ENCODE measurements around the gene NIPA2.

NIPA2 gene

GRCh38 chr15:22891426-22892210 is 53.2 kb downstream of the NIPA2 start:
- Mint-ChIP-seq H3K9me3 (no peaks in the 10 kb centered on the region), H3K4me1 (ENCODE audit: low read depth) (peaks cover 7% of the 10 kb centered on the region), H3K27me3 (ENCODE audit: low read depth) (no peaks in the 10 kb centered on the region), H3K36me3 (ENCODE audit: low read depth) (peaks cover 5% of the 10 kb centered on the region), H3K4me3 (no peak overlapping the region), H3K27ac (no peak overlapping the region)

- peaks cover 7% of the 10 kb centered on the region for H3K4me1 Mint-ChIP-seq (ENCODE audit: low read depth)
- H3K36me3 Mint-ChIP-seq (ENCODE audit: low read depth): peaks cover 5% of the 10 kb centered on the region
- H3K9me3 Mint-ChIP-seq: no peaks in the 10 kb centered on the region
- no peak overlapping the region for H3K27ac Mint-ChIP-seq
- no peak overlapping the region for H3K4me3 Mint-ChIP-seq
- H3K27me3 Mint-ChIP-seq (ENCODE audit: low read depth): no peaks in the 10 kb centered on the region
Observed at GRCh38 chr15:22892333-22892732, 53.9 kb downstream of the NIPA2 start.

- Mint-ChIP-seq H3K36me3 (ENCODE audit: low read depth) (peaks cover 5% of the 10 kb centered on the region), H3K9me3 (no peaks in the 10 kb centered on the region), H3K4me1 (ENCODE audit: low read depth) (peaks cover 7% of the 10 kb centered on the region), H3K27me3 (ENCODE audit: low read depth) (no peaks in the 10 kb centered on the region), H3K4me3 (no peak overlapping the region), H3K27ac (no peak overlapping the region)
Observed at GRCh38 chr15:22893081-22893480, 54.6 kb downstream of the NIPA2 start.

GRCh38 chr15:22893881-22894280 is 55.4 kb downstream of the NIPA2 start:
- peaks cover 5% of the 10 kb centered on the region for H3K36me3 Mint-ChIP-seq (ENCODE audit: low read depth)
- no peak overlapping the region for H3K4me3 Mint-ChIP-seq
- peaks cover 7% of the 10 kb centered on the region for H3K4me1 Mint-ChIP-seq (ENCODE audit: low read depth)
- no peak overlapping the region for H3K27ac Mint-ChIP-seq
- no peaks in the 10 kb centered on the region for H3K27me3 Mint-ChIP-seq (ENCODE audit: low read depth)
- H3K9me3 Mint-ChIP-seq: no peaks in the 10 kb centered on the region

GRCh38 chr15:22895465-22896190 is 57.2 kb downstream of the NIPA2 start:
- H3K27ac Mint-ChIP-seq: peak overlapping the region; percentile 49
- H3K9me3 Mint-ChIP-seq: no peaks in the 10 kb centered on the region
- H3K27me3 Mint-ChIP-seq (ENCODE audit: low read depth): no peaks in the 10 kb centered on the region
- peaks cover 11% of the 10 kb centered on the region for H3K36me3 Mint-ChIP-seq (ENCODE audit: low read depth)
- H3K4me1 Mint-ChIP-seq (ENCODE audit: low read depth): peaks cover 10% of the 10 kb centered on the region
- no peak overlapping the region for H3K4me3 Mint-ChIP-seq

- Mint-ChIP-seq H3K27me3 (ENCODE audit: low read depth) (no peaks in the 10 kb centered on the region), H3K4me3 (no peak overlapping the region), H3K27ac (no peak overlapping the region), H3K36me3 (ENCODE audit: low read depth) (peaks cover 11% of the 10 kb centered on the region), H3K4me1 (ENCODE audit: low read depth) (peaks cover 3% of the 10 kb centered on the region), H3K9me3 (no peaks in the 10 kb centered on the region)
Observed at GRCh38 chr15:22902046-22902445, 63.6 kb downstream of the NIPA2 start.

- H3K27me3 Mint-ChIP-seq (ENCODE audit: low read depth): no peaks in the 10 kb centered on the region
- peaks cover 10% of the 10 kb centered on the region for H3K36me3 Mint-ChIP-seq (ENCODE audit: low read depth)
- no peaks in the 10 kb centered on the region for H3K9me3 Mint-ChIP-seq
- H3K27ac Mint-ChIP-seq: no peak overlapping the region
- H3K4me3 Mint-ChIP-seq: no peak overlapping the region
- peaks cover 3% of the 10 kb centered on the region for H3K4me1 Mint-ChIP-seq (ENCODE audit: low read depth)
Observed at GRCh38 chr15:22902578-22902977, 64.1 kb downstream of the NIPA2 start.

- no peaks in the 10 kb centered on the region for H3K9me3 Mint-ChIP-seq
- H3K27me3 Mint-ChIP-seq (ENCODE audit: low read depth): no peaks in the 10 kb centered on the region
- H3K4me1 Mint-ChIP-seq (ENCODE audit: low read depth): peaks cover 3% of the 10 kb centered on the region
- no peak overlapping the region for H3K4me3 Mint-ChIP-seq
- no peak overlapping the region for H3K27ac Mint-ChIP-seq
- H3K36me3 Mint-ChIP-seq (ENCODE audit: low read depth): peaks cover 13% of the 10 kb centered on the region
Observed at GRCh38 chr15:22902981-22903380, 64.5 kb downstream of the NIPA2 start.

GRCh38 chr15:22903427-22903826 is 65.0 kb downstream of the NIPA2 start:
- no peaks in the 10 kb centered on the region for H3K27me3 Mint-ChIP-seq (ENCODE audit: low read depth)
- H3K4me3 Mint-ChIP-seq: no peak overlapping the region
- H3K9me3 Mint-ChIP-seq: no peaks in the 10 kb centered on the region
- H3K4me1 Mint-ChIP-seq (ENCODE audit: low read depth): peaks cover 3% of the 10 kb centered on the region
- no peak overlapping the region for H3K27ac Mint-ChIP-seq
- H3K36me3 Mint-ChIP-seq (ENCODE audit: low read depth): peaks cover 14% of the 10 kb centered on the region

GRCh38 chr15:22903961-22904534 is 65.6 kb downstream of the NIPA2 start:
- H3K4me3 Mint-ChIP-seq: no peak overlapping the region
- H3K27ac Mint-ChIP-seq: no peak overlapping the region
- peaks cover 15% of the 10 kb centered on the region for H3K36me3 Mint-ChIP-seq (ENCODE audit: low read depth)
- no peaks in the 10 kb centered on the region for H3K27me3 Mint-ChIP-seq (ENCODE audit: low read depth)
- no peaks in the 10 kb centered on the region for H3K9me3 Mint-ChIP-seq
- peaks cover 1% of the 10 kb centered on the region for H3K4me1 Mint-ChIP-seq (ENCODE audit: low read depth)

- H3K4me3 Mint-ChIP-seq: no peak overlapping the region
- no peaks in the 10 kb centered on the region for H3K27me3 Mint-ChIP-seq (ENCODE audit: low read depth)
- no peak overlapping the region for H3K27ac Mint-ChIP-seq
- no peaks in the 10 kb centered on the region for H3K4me1 Mint-ChIP-seq (ENCODE audit: low read depth)
- H3K9me3 Mint-ChIP-seq: no peaks in the 10 kb centered on the region
- H3K36me3 Mint-ChIP-seq (ENCODE audit: low read depth): peaks cover 15% of the 10 kb centered on the region
Observed at GRCh38 chr15:22904736-22905135, 66.3 kb downstream of the NIPA2 start.

- Mint-ChIP-seq H3K9me3 (no peaks in the 10 kb centered on the region), H3K4me3 (no peak overlapping the region), H3K27ac (no peak overlapping the region), H3K27me3 (ENCODE audit: low read depth) (no peaks in the 10 kb centered on the region), H3K36me3 (ENCODE audit: low read depth) (peaks cover 16% of the 10 kb centered on the region), H3K4me1 (ENCODE audit: low read depth) (no peaks in the 10 kb centered on the region)
Observed at GRCh38 chr15:22907161-22907950, 68.9 kb downstream of the NIPA2 start.

GRCh38 chr15:22908830-22909229 is 70.4 kb downstream of the NIPA2 start:
- H3K36me3 Mint-ChIP-seq (ENCODE audit: low read depth): peaks cover 12% of the 10 kb centered on the region
- no peaks in the 10 kb centered on the region for H3K27me3 Mint-ChIP-seq (ENCODE audit: low read depth)
- no peak overlapping the region for H3K4me3 Mint-ChIP-seq
- no peaks in the 10 kb centered on the region for H3K4me1 Mint-ChIP-seq (ENCODE audit: low read depth)
- H3K27ac Mint-ChIP-seq: no peak overlapping the region
- no peaks in the 10 kb centered on the region for H3K9me3 Mint-ChIP-seq

GRCh38 chr15:22911306-22911705 is 72.8 kb downstream of the NIPA2 start:
- no peaks in the 10 kb centered on the region for H3K4me1 Mint-ChIP-seq (ENCODE audit: low read depth)
- H3K27me3 Mint-ChIP-seq (ENCODE audit: low read depth): no peaks in the 10 kb centered on the region
- H3K36me3 Mint-ChIP-seq (ENCODE audit: low read depth): peaks cover 12% of the 10 kb centered on the region
- no peak overlapping the region for H3K4me3 Mint-ChIP-seq
- H3K9me3 Mint-ChIP-seq: no peaks in the 10 kb centered on the region
- no peak overlapping the region for H3K27ac Mint-ChIP-seq
